Measurements from ENCODE around the gene CIDEC. TPM values are rescaled to one million over a fixed set of nuclear protein-coding genes. Genes with fewer than 3 reads are reported as not detected.

Gene CIDEC
- total and polyA plus RNA-seq, 2 of the 13 experiments (the other 11 are each of a cell fraction or from before 2014, with no cell fraction given) = 2.5 to 10.4 TPM

DNA sequence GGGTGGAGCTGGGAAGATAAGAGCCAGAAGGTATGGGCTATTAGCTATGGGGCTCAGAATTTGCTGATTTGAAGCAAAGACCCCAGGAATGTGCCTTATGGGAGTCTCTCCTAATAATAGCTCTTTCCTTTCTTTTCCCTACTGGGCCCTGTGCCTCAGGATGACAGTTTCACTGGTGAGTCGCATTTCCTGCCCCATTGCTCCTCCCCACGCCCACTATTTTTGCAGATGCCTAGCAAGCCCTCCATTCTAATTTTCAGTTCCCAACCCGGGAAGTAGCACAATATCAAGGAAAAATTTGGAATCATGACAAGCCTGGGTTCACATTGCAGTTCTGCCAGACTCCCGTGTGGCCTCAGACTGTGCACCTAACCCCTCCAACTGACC is 23.2 kb upstream of the CIDEC start:
- Histone ChIP-seq H3K4me2 (ENCODE audit: low read depth, low read length) (peak overlapping the region; percentile 97), H2AFZ (ENCODE audit: low read length) (no peak overlapping the region), H3K79me2 (ENCODE audit: insufficient read depth, low read length) (peaks cover 15% of the 10 kb centered on the region), H3K9ac (ENCODE audit: insufficient read depth, low read depth, low read length) (peak overlapping the region; percentile 83), H4K20me1 (ENCODE audit: insufficient read depth, low read length) (no peaks in the 10 kb centered on the region), H3K4me1 (ENCODE audit: insufficient read depth, low read length) (peaks cover 64% of the 10 kb centered on the region), H3K27ac (ENCODE audit: extremely low read length, insufficient read depth, low read length) (peak overlapping the region; percentile 92), H3K9me3 (ENCODE audit: low read length) (no peaks in the 10 kb centered on the region), H3K36me3 (replicated peaks in 1 of 2; ENCODE audit: control insufficient read depth in 1 of 2, insufficient read depth in 2 of 2, low read length in 2 of 2) (peaks cover 8 to 15% of the 10 kb centered on the region in 2 experiments), H3K4me3 (replicated peaks in 1 of 3; ENCODE audit: insufficient read depth in 1 of 3, low read depth in 2 of 3, low read length in 3 of 3) (peak overlapping the region; percentile 76 to 92 (median 89)), H3K27me3 (ENCODE audit: control insufficient read depth in 1 of 2, insufficient read depth in 2 of 2, low read length in 2 of 2) (no peaks in the 10 kb centered on the region; a peak in 1 of 5 replicates)
- no TSS peak for BruUV-seq (replicated peaks)
- WGBS (ENCODE audit: low lambda C conversion rate) = 20% methylated on average over 4 of the region's 4 CpGs
- DNase-seq (ENCODE audit: low spot score) (no peak), FAIRE-seq (no peak), ATAC-seq (no peak)
- CTCF ChIA-PET (ENCODE audit: low intra/inter-chr PET ratio, low total read pairs) = interaction anchor here (1.2 kb wide), 1 partner anchor 12 kb away, joined by 3 read pairs; no protein-coding TSS in a partner anchor
- in situ Hi-C loops (cut with HindIII; ENCODE audit: extremely low pct_ligation_motif_present, low pct_unique_long_range_greater_than_20kb) = no loop called here
- intact Hi-C loops (cut with micrococcal nuclease; ENCODE audit: unreplicated experiment) = loop anchor here (5.0 kb wide), 1 partner anchor 44 kb away; no protein-coding TSS in a partner anchor
- POLR2A ChIA-PET = interaction anchor here (0.8 to 9.3 kb wide), 13 partner anchors 9 to 110 kb away, joined by 3 to 298 read pairs (median 12); partner anchors contain the start of genes ARPC4, CIDEC, CRELD1 and IL17RC
- TF ChIP-seq, protein P1, sequence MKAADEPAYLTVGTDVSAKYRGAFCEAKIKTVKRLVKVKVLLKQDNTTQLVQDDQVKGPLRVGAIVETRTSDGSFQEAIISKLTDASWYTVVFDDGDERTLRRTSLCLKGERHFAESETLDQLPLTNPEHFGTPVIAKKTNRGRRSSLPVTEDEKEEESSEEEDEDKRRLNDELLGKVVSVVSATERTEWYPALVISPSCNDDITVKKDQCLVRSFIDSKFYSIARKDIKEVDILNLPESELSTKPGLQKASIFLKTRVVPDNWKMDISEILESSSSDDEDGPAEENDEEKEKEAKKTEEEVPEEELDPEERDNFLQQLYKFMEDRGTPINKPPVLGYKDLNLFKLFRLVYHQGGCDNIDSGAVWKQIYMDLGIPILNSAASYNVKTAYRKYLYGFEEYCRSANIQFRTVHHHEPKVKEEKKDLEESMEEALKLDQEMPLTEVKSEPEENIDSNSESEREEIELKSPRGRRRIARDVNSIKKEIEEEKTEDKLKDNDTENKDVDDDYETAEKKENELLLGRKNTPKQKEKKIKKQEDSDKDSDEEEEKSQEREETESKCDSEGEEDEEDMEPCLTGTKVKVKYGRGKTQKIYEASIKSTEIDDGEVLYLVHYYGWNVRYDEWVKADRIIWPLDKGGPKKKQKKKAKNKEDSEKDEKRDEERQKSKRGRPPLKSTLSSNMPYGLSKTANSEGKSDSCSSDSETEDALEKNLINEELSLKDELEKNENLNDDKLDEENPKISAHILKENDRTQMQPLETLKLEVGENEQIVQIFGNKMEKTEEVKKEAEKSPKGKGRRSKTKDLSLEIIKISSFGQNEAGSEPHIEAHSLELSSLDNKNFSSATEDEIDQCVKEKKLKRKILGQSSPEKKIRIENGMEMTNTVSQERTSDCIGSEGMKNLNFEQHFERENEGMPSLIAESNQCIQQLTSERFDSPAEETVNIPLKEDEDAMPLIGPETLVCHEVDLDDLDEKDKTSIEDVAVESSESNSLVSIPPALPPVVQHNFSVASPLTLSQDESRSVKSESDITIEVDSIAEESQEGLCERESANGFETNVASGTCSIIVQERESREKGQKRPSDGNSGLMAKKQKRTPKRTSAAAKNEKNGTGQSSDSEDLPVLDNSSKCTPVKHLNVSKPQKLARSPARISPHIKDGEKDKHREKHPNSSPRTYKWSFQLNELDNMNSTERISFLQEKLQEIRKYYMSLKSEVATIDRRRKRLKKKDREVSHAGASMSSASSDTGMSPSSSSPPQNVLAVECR (CRISPR knock-in tag; IDR thresholded peaks at IDR 0.05; ENCODE audit: borderline replicate concordance) = peak; percentile 8; the same call in 1 of the 2 replicates
- 0 out of 2 replicates have a peak, but pooled peaks have one; percentile 7 for TF ChIP-seq ZNF713 (CRISPR knock-in tag; IDR thresholded peaks at IDR 0.05)
- TF ChIP-seq, protein P2, sequence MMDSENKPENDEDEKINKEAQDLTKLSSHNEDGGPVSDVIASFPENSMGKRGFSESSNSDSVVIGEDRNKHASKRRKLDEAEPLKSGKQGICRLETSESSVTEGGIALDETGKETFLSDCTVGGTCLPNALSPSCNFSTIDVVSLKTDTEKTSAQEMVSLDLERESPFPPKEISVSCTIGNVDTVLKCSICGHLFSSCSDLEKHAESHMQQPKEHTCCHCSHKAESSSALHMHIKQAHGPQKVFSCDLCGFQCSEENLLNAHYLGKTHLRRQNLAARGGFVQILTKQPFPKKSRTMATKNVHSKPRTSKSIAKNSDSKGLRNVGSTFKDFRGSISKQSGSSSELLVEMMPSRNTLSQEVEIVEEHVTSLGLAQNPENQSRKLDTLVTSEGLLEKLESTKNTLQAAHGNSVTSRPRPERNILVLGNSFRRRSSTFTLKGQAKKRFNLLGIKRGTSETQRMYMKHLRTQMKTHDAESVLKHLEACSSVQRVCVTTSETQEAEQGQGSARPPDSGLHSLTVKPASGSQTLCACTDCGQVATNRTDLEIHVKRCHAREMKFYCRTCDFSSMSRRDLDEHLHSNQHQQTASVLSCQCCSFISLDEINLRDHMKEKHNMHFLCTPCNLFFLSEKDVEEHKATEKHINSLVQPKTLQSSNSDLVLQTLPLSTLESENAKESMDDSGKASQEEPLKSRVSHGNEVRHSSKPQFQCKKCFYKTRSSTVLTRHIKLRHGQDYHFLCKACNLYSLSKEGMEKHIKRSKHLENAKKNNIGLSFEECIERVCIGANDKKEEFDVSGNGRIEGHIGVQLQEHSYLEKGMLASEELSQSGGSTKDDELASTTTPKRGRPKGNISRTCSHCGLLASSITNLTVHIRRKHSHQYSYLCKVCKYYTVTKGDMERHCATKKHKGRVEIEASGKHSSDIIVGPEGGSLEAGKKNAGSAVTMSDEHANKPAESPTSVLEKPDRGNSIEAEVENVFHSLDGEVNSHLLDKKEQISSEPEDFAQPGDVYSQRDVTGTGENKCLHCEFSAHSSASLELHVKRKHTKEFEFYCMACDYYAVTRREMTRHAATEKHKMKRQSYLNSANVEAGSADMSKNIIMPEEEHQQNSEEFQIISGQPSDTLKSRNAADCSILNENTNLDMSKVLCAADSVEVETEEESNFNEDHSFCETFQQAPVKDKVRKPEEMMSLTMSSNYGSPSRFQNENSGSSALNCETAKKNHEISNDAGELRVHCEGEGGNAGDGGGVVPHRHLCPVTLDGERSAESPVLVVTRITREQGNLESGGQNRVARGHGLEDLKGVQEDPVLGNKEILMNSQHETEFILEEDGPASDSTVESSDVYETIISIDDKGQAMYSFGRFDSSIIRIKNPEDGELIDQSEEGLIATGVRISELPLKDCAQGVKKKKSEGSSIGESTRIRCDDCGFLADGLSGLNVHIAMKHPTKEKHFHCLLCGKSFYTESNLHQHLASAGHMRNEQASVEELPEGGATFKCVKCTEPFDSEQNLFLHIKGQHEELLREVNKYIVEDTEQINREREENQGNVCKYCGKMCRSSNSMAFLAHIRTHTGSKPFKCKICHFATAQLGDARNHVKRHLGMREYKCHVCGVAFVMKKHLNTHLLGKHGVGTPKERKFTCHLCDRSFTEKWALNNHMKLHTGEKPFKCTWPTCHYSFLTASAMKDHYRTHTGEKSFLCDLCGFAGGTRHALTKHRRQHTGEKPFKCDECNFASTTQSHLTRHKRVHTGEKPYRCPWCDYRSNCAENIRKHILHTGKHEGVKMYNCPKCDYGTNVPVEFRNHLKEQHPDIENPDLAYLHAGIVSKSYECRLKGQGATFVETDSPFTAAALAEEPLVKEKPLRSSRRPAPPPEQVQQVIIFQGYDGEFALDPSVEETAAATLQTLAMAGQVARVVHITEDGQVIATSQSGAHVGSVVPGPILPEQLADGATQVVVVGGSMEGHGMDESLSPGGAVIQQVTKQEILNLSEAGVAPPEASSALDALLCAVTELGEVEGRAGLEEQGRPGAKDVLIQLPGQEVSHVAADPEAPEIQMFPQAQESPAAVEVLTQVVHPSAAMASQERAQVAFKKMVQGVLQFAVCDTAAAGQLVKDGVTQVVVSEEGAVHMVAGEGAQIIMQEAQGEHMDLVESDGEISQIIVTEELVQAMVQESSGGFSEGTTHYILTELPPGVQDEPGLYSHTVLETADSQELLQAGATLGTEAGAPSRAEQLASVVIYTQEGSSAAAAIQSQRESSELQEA (CRISPR knock-in tag; IDR thresholded peaks at IDR 0.05; ENCODE audit: not compliant biosample characterization) = no peak
- no peak for TF ChIP-seq SRSF4 (IDR thresholded peaks at IDR 0.05; ENCODE audit: low read depth, low read length, poor library complexity, severe bottlenecking)
- no peak for TF ChIP-seq GABPA (IDR thresholded peaks at IDR 0.05; ENCODE audit: low read depth, low read length)
- no peak for TF ChIP-seq GABPA (CRISPR knock-in tag; IDR thresholded peaks at IDR 0.05; ENCODE audit: low read depth)
- TF ChIP-seq ZEB1 (IDR thresholded peaks at IDR 0.05; ENCODE audit: insufficient replicate concordance, low read depth) = peak; percentile 9
- TF ChIP-seq, protein P3, sequence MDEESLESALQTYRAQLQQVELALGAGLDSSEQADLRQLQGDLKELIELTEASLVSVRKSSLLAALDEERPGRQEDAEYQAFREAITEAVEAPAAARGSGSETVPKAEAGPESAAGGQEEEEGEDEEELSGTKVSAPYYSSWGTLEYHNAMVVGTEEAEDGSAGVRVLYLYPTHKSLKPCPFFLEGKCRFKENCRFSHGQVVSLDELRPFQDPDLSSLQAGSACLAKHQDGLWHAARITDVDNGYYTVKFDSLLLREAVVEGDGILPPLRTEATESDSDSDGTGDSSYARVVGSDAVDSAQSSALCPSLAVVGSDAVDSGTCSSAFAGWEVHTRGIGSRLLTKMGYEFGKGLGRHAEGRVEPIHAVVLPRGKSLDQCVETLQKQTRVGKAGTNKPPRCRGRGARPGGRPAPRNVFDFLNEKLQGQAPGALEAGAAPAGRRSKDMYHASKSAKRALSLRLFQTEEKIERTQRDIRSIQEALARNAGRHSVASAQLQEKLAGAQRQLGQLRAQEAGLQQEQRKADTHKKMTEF (CRISPR knock-in tag; IDR thresholded peaks at IDR 0.05) = 0 out of 2 replicates have a peak, but pooled peaks have one; percentile 1
- TF ChIP-seq ESRRA (CRISPR knock-in tag; IDR thresholded peaks at IDR 0.05; ENCODE audit: low read depth) = no peak
- TF ChIP-seq PHB2 (IDR thresholded peaks at IDR 0.05; ENCODE audit: partially characterized antibody) = no peak

All from HepG2 (cell line).